GM21390 (cell line): Measurements from ENCODE around the gene FAM50B.

Experiments
- ATAC-seq: cut with Tn5 transposase; IDR thresholded peaks from one replicate; pipeline ENCODE4 v1.9.1; 2021; ENCODE audit not compliant: unreplicated experiment

The FAM50B gene

GRCh38 chr6:3848925-3849605 lies at the start of gene FAM50B:
FAM50B (plus strand) TSS chr6:3849373; CDS start chr6:3849812, 439 bp downstream.
- peak; percentile 81 for ATAC-seq

- ATAC-seq: no peak
Measured at GRCh38 chr6:3799719-3800118, 49.5 kb upstream of the FAM50B start.

- no peak for ATAC-seq
Measured at GRCh38 chr6:3800850-3801591, 48.2 kb upstream of the FAM50B start.

GRCh38 chr6:3801960-3802359 lies 47.2 kb upstream of the FAM50B start:
- peak; percentile 54 for ATAC-seq

- no peak for ATAC-seq
Measured at GRCh38 chr6:3803627-3804468, 45.3 kb upstream of the FAM50B start.

- no peak for ATAC-seq
Measured at GRCh38 chr6:3804964-3805363, 44.2 kb upstream of the FAM50B start.

- no peak for ATAC-seq
Measured at GRCh38 chr6:3805448-3806123, 43.6 kb upstream of the FAM50B start.

- no peak for ATAC-seq
Measured at GRCh38 chr6:3806169-3806922, 42.8 kb upstream of the FAM50B start.

- no peak for ATAC-seq
Measured at GRCh38 chr6:3808199-3808598, 41.0 kb upstream of the FAM50B start.

GRCh38 chr6:3808759-3809514 lies 40.2 kb upstream of the FAM50B start:
- no peak for ATAC-seq

- ATAC-seq: no peak
Measured at GRCh38 chr6:3809515-3809891, 39.7 kb upstream of the FAM50B start.

GRCh38 chr6:3809982-3810381 lies 39.2 kb upstream of the FAM50B start:
- ATAC-seq: no peak

- ATAC-seq: no peak
Measured at GRCh38 chr6:3811191-3811590, 38.0 kb upstream of the FAM50B start.

GRCh38 chr6:3812596-3812995 lies 36.6 kb upstream of the FAM50B start:
- ATAC-seq: no peak

GRCh38 chr6:3813150-3813780 lies 35.9 kb upstream of the FAM50B start:
- ATAC-seq: peak; percentile 80

- no peak for ATAC-seq
Measured at GRCh38 chr6:3813918-3814317, 35.3 kb upstream of the FAM50B start.

GRCh38 chr6:3814539-3814938 lies 34.6 kb upstream of the FAM50B start:
- ATAC-seq: no peak

- no peak for ATAC-seq
Measured at GRCh38 chr6:3816251-3816650, 32.9 kb upstream of the FAM50B start.
